Fibroblast of skin of abdomen (primary cell): ENCODE data around the gene PIP5K1C.

Experiments
- DNase-seq: peaks from one replicate; pipeline ENCODE4 v3.0.0-alpha.2; 2013

The PIP5K1C gene

DNA sequence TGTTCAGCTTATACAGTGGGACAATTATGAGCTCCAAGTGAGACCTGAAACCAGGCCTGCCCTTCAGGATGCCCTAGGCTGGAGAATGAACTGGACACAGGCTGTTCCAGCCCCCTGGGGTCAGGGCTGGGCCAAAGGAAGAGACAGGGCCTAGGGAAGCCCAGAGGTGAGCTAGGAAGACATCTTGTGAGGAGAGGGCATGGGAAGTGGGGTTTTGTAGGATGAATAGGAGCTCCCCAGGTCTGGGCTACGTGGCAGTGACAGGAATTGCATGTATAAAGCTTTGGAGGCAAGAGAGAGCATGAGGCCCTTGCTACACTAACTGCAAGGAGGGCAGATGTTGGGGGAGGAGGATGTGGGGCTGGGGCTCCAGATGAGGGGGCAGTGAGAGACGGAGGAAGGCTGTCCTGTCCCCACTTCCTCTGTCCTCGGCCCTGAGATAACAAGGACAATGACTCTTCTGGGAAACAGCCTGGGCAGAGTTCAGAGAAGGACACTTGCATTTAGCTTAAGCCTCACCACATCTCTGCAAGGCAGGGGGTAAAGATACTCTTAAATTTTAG is 92.1 kb downstream of the PIP5K1C start:
- no peak for DNase-seq

DNA sequence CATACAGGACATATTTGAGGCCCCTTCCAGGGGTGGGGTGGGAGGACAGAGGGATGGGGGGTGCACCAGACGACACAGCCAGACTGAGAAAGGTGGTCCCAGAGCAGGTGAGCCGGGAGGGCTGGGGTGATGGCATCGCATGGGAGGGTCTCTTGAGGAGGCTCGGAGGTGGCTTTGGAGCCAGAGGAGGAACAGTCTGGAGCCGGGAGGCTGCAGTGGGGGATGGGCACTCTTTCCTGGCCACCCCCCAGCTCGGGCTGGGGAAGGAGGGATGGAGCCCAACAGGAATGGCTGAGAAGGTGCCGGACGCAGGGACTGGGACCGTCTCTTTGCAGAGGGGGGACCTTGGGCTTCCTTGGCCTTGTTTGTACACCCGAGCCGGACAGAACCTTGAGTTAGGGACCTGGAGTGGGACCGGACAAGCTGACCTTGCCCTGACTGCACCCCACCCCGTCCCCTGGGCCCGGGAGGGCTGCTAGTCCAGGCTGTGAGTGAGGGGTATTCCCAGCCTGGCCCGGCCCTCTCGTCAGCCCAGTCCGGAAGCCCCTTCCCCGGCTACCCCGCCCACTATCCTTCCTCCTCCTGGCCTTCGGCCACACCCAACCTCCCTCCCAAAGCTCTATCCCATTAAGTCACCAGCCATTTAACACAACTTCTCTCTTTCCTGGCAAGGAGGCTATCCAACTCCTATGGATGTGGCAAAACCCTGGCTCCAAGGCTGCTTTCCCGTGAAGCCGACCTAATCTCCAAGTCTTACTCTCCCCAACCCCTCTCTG is 92.8 kb downstream of the PIP5K1C start:
- DNase-seq: peak; percentile 35

DNA sequence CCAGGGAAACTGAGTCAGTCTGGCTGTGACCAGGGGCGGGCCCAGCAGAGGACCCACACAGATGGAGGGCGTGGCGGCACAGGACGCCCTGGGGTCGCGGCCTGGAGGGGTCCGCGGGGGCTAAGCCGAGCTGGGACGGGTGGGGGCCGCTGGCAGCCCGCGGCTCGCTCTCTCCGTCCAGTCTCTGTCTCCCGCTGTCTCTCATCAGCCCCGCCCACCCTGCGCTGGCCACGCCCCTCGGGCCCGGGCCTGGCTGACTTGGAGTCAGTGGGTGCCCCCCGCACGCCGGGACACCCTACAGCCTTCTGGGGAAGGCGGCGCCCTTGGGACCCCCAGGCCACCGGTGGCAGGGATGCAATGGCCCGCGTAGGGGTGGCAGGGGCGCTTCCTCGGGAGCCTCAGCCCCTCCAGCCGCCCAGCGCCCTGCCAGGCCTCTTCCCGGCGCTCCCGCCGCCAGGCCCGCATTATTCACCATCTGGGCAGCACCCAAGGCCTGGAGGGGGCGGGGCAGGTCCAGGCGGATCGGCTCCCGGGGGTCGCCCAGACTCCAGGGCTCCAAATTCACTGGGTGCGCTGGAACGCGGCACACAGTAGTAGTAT is 93.5 kb downstream of the PIP5K1C start, which contains the start of gene TBXA2R:
TSS of gene TBXA2R (minus strand) at position 186 of the 600 bp plus-strand sequence. CDS start 6,241 bp downstream, outside the sequence.
- DNase-seq: peak; percentile 60

DNA sequence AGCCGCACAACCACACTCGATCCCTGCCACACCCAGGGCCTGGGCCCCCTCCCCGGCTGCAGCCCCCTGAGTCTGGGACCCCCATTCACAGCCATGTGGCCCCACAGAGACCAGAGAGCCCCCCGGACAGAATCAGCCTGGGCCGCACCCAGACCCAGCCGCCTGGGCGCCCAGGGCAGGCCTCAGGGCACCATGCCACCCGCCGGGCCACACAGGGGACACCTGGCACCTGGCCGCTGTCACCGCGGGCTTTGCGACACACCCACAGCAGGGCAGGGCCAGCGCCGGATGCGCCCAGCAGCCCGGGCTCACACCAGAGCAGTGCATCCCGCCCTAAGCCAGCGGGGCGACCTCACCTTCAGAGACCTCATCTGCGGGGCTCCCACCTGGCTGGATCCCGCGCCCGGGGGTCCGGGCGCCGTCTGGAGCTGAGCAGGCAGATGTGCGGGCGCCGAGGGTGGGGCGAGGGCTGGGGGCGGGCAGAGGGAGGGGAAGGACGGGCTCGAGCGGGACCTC is 94.0 kb downstream of the PIP5K1C start:
- no peak for DNase-seq

DNA sequence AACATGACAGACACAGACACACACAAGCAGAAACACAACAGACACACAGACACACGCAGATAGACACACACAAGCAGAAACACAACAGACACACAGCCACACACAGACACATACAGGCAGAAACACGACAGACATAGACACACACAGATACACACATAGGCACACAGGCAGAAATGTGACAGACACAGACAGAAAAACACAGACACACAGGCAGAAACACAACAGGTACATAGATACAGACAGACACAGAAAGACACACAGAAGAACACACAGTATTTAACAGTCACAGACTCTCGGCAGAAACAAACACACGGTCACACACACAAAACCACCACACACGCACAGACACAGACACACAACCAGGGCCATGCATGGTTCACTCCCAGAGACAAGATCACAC is 94.5 kb downstream of the PIP5K1C start:
- no peak for DNase-seq

DNA sequence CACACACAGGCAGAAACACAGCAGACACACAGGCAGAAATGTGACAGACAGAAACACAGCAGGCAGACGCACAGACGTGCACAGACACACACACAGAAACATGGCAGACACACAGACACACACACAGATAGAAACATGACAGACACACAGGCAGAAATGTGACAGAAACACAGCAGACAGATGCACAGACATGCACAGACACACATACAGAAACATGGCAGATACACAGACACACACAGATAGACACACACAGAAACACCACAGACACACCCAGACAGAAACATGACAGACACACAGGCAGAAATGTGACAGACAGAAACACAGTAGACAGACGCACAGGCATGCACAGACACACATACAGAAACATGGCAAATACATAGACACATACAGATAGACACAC is 94.9 kb downstream of the PIP5K1C start:
- no peak for DNase-seq

DNA sequence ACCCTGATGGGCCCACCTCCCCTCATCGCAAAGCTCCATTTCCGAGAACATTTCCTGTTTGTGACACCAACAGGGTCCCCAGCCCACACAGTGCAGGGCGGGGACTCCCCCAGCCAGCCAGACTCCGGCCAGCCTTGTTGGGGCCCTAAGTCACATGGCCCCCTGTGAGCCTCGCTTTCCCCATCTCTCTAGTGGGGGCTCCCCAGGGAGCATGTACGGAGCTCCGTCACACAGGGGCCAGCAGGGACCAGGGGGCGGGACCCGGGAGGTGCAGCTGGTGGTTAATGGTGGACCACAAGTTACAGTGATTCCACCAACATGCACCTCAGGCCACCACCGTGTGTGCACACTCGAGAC is 95.3 kb downstream of the PIP5K1C start:
- no peak for DNase-seq

DNA sequence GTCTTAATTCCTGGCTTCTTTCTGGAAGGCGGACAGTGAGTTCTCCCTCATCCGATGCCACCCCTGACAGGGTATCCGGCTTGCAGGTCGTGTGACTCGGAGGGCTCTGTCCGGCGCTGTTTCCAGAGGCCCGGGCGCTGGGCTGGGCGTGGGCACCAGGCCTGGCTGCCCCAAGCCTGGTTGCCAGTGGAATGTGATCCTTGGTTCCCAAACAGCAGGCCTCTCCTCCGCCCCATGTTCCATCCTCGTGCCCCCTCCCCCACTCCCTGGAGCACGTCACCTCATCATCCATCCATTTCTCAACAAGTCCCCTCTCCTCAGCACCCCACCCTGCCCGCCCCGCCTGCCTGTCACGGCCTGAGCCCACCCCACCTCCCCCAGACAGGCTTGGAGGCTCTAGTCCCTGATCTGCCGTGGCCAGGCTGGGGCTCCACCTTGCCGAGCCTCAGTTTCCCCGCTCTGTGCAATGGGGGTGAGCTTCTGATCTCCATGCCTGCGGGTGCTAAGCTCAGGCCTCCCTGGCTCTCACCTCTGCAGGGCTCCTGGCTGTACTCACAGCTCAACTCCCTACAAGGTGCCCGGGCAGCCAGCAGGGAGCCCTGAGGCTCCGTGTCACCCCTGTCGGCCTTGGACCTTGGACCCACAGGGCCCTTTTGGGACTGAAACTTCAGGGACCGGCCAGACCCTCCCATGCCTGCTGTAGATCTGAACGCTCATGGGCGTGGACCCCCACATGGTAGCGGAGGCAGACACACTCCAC is 95.9 kb downstream of the PIP5K1C start:
- no peak for DNase-seq

DNA sequence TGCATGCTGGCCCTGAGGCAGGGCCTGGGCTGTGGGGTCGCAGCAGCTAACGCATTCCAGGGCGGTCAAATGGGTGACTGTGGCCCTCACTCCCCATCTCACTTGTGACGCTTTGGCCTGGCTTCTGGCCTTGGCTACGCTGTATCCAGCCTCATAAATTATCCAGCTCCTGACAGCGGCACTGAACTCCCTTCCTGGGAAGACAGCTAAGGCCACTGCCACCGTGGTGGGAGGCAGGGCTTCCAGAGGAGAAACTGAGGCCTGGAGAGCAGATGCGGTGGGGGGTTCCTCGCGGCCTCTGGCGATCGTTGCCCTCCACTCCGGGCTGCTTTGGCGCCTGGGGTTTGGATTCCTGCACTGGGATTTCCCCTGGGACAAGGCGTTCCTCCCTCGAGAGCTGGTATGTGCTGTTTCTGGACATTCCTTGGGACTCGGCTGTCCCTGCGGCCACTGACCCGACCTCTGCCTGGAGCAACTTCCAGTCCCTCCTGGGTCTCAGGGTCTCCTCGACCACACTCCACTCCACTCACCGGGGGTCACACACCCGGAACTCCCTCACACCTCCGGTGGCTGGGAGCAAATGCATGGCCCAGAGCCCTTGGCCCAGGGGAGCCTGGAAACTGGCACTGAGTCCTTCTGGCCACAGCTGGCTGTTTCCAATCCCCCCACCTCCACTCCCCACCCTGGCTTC is 97.0 kb downstream of the PIP5K1C start:
- no peak for DNase-seq

DNA sequence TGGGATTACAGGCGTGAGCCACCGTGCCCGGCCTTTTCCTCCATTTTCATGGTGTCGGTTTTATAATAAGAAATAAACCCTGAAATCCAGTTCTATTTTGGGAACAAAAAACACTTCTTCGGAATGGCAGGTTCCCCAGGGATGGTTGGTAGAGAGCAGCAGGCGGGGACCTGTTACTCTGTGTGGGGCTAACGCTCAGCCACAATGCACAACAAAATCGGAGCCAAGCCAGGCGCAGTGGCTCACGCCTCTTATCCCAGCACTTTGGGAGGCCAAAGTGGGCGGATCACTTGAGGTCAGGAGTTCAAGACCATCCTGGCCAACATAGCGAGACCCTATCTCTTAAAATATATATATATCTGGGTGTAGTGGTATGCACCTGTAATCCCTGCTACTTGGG is 99.2 kb downstream of the PIP5K1C start:
- no peak for DNase-seq

DNA sequence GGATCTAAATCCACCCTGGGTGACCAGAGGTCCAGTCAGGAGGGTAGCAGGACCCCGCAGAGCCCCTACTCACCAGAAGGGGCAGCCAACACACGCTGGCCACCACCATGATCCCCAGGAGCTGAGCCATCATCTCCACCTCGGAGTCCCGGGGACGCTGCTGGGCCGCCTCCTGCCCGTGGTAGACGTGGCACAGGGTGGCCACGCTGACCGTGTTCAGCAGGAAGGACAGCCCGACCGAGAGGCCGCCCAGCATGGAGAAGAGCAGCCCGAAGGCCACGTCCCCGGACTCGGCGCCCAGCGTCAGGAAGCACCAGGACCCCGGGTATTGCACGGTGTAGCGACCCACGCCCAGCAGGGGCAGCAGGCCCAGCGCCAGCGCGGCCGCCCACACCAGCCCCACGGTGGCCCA is 100.5 kb downstream of the PIP5K1C start:
- no peak for DNase-seq

DNA sequence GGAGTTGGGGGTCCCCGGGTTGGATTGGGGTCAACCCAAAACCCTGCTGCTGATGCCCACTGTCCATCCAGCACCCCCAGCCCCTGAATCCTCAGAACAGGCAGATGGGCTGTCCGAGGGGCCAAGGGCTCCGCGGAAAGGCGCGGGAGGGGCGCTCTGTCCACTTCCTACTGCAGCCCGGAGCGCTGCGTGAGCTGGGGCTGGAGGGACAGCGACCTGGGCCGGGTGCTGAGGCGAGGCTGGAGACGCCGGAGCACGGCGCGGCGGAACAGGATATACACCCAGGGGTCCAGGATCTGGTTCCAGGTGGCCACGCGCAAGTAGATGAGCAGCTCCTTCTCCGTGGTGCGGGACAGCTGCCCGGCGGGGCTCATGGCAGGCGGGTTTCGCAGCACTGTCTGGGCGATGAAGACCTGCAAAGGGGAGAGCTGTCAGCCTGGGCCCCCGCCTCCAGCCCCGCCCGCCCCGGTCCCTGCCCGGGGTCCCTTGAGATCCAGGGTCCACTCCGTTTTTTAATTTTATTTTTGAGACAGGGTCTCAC is 104.7 kb downstream of the PIP5K1C start:
- DNase-seq: no peak

DNA sequence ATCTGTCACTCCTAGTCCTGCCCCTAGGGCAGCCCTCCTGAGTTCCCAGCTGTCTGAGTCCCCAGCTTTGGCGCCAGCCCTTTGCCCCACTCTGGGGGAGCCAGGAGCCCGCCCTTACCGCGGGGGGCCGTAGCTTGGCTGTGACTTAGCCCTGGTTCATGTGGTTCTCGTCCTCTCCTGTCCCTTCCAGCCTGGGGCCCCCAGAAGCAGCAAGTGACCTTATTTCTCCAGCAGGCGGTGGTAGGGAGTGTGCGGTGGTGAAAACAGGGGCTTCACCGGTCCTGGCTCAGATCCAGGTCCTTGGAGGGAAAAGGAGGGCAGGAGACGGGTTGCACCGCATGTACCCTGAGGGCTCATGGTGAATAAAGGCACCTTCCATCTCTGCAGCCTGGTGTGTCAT is 107.1 kb downstream of the PIP5K1C start:
- DNase-seq: no peak

DNA sequence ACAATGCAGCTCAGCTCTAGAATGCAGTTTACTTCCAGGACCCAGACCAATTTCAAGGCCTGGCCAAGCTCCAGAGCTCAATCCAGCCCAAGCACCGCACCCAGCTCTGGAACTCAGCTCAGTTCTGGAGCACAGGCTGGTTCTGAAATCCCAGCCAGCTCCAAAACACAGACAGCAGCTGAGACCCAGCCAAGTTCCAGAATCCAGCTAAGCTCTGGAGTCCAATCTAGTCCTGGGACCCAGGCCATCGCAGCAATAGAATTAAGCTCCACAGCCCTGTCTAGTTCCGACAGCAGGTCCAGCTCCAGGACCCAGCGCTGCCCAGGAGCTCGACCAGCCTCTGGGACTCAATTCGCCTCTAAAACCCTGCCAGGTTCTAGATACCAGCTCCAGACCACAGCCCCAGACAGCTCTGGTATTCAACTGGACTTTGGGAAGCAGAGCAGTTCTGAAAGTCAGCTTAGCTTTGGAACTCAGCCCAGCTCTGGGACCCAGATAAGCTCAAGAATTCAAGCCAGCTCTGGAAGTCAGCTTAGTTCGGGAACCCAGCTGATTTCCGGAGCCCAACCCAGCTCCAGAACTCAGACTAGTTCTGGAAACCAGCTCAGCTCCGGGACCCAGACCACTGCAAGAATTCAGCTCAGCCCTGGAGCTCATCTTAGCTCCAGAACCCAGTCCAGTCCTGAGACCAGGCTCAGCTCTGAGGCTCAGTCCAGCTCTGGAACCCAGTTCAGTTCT is 108.2 kb downstream of the PIP5K1C start:
- DNase-seq: no peak

DNA sequence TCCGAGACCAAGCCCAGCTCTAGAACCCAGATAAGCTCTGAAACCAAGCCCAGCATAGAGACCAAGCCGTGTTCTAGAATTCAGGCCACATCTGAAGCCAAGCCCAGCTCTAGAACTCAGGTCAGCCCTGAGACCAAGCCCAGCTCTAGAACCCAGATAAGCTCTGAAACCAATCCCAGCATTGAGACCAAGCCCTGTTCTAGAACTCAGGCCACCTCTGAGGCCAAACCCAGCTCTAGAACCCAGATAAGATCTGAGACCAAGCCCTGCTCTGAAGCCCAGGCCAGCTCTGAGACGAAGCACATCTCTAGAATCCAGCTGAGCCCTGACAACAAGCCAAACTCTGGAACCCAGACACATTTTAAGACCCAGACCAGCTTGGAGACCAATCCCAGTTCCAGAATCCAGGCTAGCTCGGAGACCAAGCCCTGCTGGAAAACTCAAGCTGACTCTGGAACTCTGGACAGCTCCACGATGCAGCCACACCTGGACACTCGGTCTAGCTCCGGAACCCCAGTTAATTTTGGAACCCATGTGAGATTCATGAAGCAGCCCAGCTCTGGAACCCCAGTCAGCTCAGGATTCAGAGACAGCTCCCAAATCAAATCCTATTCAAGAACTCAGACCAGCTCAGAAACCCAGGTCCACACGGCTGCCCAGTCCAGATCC is 109.1 kb downstream of the PIP5K1C start:
- no peak for DNase-seq

DNA sequence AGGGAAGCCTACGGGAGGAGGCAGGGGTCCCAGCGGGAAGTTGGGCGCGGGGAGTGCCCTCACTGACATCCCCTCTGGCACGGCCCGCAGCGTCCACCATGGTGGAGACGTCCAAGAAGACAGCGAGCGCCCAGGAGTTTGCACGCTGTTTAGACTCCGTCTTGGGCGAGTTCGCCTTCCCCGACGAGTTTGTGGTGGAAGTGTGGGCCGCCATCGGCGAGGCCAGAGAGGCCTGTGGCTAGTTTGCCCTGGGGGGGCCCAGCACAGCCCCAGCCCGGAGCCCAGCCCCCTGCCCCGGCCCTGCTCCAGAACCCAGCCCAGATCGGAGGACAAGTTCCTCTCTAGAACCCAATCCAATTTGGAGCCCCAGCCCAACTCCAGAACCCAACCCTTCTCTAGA is 110.3 kb downstream of the PIP5K1C start:
- no peak for DNase-seq

DNA sequence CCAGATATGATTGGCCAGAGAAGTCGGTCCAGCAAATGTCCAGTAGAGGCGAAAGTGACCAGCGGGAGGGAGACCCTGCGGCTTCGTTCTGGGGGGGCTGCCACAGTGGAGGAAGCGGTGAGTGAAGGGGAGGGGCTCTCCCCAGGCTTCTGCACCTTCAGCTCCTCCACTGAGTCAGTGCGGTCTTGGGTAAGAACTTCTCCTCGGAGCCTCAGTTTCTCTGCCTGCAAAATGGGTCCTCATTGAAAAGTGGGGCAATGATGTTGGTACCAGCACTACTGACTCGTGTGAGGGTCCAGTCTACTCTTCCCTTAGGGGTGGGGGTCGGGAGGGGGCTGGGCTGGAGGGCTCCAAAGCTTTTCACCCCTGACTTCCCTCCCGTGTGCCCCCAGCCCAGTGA is 110.8 kb downstream of the PIP5K1C start:
- no peak for DNase-seq

DNA sequence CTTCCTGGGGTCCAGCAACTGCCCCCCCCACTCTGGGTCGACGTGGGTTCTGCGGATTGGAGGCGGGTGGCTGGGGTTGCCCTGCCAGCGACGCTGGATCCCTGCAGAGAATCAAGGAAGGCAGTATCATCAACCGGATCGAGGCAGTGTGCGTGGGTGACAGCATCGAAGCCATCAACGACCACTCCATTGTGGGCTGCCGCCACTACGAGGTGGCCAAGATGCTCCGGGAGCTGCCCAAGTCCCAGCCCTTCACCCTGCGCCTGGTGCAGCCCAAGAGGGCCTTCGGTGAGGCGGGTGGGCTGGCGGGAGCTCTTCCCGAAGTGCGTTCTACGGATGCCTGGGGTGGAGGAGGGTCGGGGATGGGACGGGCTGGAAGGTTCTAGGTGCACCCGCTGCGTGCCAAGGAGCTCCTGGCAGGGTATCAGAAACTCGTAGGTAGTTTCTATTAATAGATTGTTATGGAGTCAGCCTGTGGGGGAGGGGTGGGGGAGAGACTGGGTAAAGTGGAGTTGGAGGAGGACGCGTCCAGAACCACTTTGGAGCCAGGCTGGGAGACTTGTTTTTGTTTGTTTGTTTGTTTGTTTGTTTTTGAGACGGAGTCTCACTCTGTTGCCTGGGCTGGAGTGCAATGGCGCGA is 113.4 kb downstream of the PIP5K1C start:
- DNase-seq: no peak

DNA sequence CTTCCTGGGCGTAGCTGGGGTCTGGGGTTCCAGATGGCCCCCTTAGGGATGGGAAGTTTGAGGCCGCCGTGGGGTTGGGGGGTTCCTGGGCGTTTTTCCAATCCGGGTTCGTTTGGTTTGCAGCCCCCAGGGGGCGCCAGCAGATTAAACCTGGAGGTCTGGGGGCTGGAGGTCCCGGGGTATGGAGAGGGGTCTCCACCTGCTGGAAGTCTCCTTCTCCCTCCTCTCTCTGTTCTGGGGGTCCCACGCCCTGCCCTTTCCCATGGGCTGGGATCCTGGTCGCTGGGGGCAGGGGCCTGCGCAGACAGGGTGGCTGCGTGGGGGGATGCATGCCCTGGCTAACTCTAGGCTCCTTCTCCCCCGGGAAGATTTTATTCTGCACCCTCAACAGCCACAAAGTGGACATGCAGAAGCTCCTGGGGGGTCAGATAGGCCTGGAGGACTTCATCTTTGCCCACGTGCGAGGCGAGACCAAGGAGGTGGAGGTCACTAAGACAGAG is 114.1 kb downstream of the PIP5K1C start:
- DNase-seq: no peak
